NCI-H526 treated with DMSO at 0.1 percent for 48 hours (cell line): Measurements from ENCODE around the gene SNX11.

ENCODE experiments used
- DNase-seq: peaks from one replicate; lab custom pipeline; 2025; lab: John Stamatoyannopoulos, UW

The SNX11 gene

DNA sequence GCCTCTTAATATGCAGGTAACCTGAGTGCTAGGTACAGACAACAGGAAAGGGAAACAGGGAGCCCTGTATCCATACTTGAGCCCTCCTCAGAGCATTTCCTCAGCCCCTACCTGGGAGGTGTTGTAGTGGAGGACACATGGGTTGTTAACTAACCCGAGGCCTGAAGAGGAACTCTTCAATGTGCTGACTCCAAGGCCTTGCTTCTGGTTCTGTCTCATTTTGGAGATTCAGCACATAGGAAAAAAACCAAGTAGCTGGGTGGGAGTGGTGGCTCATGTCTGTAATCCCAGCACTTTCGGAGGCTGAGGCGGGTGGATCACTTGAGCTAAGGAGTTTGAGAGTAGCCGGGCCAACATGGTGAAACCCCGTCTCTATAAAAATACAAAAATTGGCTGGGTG is 24.8 kb downstream of the SNX11 start:
- no peak for DNase-seq

DNA sequence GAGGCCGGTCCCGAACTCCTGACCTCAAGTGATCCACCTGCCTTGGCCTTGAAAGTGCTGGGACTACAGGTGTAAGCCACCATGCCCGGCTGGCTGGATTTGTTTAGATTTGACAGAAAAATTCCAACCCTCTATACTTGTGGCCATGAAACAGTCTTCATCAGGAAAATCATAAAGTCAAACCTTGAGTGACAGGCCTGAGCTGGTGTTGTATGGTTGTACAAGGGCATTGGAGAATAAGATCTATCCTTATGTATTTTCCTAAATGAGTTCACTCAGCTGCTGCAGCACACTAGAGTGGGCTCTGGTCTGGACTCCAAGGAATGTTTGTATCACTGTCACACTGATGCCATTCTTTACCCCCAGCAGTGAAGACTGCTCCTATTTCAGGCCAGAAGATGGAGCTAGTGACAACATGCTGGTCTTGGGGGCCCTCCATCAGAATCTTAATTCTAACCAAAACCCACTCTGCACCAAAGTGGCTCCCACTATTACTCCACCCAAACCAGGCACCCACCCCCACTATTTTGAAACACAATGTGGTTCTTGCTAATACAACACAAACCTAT is 27.4 kb downstream of the SNX11 start:
- DNase-seq: no peak

DNA sequence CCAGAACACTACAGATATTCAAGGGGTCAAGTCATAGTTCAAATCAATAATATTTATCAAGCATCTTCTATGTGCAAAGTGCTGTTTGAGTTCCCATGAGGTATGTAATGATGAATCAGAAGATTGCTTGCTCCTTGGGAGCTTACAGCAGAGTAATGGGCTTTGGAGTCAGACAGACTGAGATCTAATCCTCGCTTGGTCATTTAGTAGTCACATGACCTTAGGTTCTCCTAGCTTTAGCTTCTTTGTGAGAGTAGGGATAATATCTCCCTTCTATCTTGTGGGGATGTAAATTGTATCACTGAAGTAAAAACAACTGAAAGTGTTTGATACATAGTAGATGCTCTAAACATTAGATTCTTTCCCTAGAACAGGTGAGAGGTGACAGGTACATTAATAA is 30.1 kb downstream of the SNX11 start:
- no peak for DNase-seq

DNA sequence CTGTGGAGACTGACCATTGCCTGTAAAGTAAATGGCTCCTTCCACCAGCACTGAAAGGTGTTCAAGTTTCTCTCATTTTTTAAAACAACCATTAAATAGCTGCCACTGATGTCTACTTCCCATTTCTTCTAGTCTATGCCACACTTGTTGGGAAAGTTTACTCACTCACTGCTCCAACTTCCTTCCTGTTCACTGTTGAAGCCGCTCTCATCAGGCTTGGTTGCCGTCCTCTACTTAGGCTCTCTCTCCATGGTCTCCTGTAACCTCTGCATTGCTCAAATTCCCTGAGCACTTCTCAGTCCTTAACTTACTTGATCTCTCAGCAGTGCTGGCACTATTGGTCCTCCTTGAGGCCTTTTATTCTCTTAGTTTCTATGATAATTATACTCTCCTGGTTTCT is 32.4 kb downstream of the SNX11 start:
- DNase-seq: no peak

DNA sequence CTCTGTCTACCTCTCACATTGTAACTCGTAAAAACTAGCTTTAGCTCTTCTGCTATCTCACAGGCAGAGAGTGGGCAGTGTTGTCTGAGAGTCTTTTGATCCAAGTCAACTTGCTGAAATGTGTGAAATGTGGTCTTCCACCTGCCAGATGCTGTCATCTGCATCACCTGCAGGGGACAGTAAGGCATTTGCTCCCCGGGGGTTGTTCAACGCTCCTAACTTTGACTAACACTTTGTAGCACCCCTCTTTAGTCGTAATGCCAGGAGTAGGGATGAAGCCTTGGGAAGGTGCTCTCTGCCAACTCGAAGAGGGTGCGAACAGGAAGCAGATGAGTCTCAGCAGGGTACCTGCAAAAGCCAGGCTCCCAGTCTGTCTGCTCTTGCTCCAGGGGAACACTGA is 36.1 kb downstream of the SNX11 start:
- no peak for DNase-seq

DNA sequence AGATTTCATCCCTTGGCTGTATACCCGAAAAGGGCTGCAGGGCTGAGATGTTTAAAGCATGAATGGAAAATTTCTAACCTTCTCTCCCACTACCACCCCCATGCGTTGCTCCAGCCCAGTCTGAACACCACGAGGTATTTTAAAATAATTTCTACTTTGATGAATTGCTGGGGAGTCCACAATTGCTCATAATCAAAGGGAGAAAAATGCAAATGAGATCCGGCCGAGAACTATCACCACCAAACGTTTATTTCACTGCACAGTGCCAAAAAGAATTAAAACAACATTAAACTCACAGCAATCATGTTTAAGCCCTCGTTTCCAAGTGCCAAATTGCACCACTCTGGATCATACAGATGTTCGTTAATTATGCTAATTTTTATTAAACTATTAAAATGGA is 36.7 kb downstream of the SNX11 start:
- no peak for DNase-seq

DNA sequence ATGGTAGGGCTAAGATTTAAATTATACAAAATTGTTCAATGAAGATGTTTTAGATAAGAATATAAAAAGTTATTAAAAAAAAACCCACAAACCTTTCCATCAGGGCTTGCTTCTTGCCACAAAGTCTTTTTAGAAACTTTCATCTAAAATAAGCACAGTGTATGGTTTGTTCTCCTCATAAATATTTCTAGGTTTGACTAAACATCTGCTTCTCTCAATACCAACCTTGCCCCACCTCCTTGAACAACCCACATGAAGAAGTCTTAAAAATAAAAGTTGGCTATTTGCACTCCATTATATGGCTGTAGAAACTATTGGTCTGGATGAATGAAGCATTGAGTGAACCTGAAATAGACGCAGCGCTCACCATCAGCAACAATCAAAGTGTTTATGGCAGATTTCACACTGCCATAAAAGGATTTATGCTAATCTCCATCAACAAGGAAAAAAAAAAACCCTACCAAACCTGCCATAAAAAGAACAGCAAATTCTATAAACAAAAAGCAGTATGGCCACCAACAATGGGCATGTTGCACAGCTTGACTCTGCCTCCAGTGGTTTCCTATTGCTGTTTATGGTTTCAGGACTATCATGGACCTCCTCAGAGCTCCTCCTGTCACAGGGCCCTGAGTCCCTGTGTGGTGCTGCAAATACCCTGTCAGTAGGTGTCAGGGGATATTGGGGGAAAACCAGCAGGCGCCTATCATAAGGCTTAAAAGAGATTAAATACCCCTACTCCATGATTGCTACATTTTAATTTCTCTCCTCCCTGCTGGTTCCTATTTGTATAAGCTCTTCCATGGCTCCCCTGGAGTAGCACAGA is 37.6 kb downstream of the SNX11 start:
- DNase-seq: no peak

DNA sequence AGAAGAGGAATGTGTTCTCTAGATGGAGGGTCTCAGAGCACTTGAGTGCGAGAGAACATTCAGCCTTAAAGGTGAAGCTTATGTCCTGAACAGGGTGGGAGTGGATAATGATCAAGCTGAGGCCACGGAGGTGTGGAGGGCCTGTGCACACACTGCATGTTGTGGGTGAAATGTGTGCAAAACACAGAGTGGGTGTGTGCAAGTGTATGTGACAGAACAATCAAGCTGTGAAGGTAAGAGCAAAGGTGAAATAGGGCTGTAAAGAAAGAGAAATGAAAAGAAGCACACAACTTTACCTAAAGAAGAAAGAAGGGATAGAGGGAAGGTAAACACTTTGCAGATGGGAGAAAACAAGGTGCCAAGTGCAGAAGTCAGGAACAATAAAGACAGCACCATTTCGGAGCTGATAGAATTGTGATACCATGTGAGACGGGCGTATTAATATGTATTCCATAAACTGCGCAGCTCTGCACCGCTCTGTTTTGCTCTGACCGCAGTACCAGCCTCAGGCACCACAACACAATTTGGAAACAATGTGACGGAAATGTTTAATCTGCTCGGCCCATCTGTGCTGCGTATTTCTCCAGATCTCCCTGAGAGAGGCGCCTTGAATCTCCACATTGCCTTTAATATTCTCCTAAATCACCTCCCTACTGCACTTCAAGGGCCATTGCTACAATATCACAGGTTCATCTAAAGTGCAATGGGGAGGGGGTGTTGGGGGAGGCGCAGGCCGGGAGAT is 40.6 kb downstream of the SNX11 start:
- no peak for DNase-seq

DNA sequence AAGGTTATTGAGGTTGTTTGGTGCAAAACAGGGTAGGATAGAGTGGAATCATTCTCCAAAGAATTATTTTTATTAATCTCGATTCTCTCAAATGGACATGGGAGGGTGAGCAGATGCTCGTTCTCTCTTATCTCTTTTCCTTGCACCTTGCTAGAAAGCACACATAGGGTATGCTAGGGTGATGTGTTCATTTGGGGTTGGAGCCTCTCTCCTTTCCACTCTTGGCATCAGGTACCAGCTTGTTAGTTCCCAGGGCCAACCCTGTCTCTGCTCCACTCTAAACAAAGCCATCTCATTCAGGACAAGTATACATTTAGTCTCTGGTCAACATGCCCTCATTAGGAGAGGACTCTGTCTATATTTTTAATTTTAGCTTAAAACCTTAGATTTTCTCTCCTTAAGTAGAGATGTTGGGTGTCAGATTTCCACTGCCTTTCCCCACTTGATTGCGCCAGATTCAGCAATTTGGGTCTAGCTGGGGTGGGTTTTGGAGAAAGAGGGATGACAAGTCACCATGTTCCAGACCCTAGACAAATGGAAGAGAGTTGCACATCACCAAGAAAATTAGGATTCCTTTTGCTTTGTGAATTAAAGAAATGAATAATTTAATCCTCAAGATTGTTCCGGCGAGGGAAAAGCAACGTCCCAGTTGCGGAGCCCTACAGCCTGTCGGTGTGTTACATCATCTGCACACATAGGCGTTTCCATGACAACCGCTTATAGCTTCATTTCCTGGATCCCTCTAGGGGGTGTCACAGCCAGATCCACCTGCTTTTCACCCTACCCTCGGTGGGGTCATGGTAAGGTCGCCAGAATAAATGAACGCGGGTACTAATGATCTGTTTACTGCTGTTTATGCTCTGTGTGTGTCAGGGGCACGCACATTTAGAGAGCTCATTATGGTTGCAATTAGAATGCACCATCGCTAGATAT is 41.6 kb downstream of the SNX11 start:
- no peak for DNase-seq

DNA sequence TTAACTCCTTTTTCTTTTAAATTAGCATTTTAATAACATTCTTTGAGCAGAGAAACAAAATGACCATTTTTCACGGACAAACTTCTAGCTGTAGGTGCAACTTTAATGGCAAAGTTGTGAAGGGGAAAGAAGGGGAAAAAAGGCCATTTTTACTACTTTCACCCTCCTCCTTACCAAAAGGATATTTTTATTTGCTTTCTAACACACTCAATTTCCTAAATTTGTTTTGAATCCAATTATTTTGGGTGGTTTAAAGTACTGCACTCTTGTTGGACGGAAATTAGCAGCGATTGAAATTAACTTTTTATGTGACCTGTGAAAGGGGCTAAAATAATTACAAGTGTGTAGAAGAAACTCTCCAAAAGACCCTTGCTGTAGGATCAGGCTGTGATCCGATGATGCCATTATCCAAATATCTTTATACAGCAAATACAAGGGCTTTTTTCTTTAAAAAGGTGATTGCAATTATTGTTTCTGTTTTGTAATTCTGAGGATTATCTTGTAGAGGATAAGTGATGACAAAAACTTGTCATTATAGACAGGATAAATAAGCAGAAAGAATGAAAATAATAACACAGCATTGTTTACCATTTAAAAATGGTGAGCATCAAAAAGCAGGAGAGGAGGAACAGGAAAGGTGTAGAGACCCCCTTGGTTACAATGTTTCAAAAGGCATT is 42.4 kb downstream of the SNX11 start:
- no peak for DNase-seq

DNA sequence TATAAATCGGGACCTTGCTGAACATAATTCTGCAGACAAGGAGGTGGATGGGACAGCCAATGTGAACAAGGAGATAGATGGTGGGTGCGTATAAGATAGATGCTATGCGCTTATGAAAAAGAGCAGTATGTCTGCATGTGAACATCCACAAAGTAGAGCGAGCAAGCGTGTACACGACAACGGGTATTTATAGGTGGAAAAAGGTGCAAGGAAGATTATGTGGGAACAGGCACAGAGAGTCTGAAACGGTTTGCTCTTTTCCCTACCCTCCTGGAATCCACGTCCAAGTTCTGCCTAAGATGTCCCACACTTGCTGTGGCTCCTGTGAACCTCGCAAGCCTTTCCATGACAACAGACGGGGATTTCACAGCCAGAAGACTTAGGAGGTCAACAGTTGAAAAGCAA is 43.0 kb downstream of the SNX11 start:
- no peak for DNase-seq

DNA sequence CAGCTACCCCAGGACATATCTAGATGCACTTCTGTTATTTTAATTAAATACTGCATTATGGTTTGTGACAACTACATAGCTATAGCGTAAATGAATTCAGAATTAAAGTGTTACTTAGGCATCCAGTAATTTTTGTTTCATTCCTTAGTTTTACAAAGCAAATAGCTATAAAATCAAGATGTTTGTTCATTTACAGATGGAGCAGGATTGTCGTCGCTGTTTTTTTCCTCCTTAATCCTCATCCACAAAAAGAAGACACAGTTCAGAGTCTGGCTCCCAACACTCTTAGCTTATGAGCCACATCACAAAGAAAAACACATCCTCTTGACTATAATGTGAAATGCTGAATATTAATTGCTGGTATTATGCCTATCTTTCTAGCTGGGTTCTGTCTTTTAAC is 43.7 kb downstream of the SNX11 start:
- no peak for DNase-seq

DNA sequence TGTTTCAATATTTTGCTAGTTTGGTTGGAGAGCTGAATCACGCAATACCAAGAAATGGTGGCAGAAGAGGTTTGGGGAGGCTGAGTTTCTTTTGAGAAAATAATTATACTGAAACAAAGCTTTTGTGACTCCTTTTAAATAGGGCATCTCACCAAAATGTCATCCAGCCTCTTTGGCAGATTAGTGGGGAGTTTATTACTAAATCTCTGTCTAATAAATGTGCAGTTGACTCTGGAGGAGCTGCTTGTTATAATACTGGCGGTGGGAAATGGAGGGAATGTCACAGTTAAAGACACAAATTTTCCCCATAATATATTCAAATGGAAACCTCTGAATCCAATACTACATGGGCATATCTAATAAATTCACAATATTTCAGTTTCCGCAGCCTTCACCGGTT is 44.7 kb downstream of the SNX11 start:
- no peak for DNase-seq

DNA sequence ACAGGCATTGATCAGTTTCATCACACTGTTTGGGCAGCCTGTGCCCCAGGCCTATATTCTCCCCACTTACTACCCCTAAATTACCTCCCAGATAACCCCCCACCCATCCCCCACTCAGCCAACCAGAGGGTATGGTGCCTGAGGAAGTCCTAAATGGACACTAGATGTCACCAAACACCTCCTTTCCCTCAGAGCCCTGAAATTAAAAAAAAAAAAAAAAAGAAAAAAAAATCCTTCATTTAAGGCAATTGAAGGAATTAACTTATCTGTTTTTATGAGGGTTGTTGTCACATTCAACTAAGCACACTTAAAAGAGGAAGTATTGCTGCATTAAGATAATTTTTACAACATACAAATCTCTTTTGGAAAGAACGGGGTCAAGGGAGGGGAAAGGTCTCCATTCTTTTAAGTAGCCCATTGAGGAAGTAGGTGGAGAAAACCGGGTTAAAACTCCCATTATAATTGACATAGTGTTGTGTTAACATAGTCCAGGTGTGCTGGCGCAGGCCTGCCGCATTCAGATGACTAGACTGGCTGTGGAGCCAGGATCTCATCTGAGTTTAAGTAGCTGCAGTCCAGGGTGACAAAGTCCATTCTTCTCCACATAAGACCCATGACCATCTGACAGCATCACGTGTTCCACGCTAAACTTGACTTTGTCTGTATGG is 46.3 kb downstream of the SNX11 start:
- peak; percentile 57 for DNase-seq

DNA sequence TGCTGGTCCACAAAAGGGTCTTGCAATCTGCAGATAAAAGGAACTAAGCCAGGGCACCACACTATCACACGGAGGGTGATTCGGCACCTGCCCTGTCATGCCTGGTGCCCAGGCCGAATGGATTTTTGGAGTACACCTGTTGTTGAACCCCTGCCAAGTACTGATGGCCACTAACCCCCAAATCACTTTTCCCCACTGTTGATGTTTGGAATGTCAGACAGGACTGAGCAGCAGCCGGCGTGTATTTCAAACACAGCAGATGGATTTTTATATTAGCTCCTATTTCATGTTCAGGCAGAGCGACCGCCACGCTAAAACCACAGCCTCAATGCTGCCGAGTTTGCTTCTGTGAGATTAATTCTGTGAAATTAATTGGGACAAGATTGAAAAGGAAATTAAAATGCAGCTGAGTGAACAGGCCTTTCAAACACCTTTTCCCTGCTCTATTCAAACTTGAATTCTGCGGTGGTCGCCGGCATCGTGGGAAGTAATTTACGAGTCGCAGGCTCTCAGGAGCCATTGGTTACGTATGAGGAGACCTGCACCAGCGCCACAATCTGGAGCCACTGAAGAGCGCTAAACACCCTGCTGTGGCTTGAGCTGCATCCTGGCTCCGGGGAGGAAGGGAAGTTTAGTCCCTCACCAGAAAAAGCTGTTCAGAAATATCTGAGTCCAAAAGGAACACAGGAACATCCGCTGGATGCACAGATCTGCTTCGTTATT is 48.5 kb downstream of the SNX11 start:
- DNase-seq: no peak

DNA sequence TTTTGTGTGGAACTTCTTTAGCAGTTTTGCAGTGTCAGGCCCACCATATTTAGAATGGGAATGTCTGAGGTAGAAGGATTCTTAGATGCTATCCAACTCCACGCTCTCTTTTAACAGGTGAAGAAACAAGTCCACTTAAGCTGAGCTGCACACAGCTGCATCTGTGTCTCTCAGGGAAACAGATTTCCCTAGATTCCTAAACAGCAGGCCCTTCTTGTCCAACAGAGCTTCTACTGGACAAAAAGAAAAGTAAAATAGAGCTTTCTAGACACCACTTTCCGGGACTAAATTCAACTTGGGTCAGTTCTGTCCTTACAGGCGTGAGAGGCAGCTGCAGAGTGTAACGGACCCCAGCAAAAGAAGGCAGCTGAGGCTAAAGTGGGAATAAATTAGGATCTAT is 51.7 kb downstream of the SNX11 start:
- peak; percentile 29 for DNase-seq

DNA sequence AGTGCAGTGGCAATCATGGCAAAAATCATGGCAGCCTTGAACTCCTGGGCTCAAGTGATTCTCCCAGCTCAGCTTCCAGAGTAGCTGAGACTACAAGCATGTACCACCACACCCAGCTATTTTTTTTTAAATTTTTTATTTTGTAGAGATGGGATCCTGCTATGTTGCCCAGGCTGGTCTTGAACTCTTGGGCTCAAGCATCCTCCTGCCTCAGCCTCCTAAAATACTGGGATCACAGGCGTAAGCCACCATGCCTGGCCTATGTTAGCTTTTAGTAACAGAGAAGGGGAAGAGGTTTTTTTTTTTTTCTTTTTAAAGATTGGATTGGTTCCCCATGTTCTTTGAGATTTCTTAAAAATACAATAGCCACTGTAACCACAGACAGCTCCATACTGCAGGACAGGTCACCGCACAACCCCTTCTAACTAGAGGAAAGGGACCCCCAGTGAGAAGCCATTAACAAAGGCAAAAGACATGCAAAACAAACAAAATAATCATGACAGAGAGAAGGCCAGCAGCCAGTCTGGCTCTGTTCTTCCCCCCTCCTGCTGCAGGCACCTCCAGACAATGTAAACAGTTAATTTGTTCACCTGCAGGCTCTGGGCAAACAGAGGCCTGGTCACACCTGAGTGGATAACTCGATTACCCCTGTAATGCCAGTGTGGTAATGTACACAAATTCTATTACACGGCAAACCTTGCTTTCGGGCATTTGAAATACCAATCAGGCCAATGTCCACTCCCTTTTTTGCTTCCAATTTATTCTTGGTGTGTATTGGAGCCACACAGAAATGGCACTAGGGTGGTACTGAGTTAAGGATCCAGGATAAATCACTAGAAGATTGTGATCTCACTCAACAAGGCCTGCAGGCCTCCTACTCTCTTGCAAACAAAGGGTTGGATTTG is 52.9 kb downstream of the SNX11 start:
- DNase-seq: peak; percentile 98

DNA sequence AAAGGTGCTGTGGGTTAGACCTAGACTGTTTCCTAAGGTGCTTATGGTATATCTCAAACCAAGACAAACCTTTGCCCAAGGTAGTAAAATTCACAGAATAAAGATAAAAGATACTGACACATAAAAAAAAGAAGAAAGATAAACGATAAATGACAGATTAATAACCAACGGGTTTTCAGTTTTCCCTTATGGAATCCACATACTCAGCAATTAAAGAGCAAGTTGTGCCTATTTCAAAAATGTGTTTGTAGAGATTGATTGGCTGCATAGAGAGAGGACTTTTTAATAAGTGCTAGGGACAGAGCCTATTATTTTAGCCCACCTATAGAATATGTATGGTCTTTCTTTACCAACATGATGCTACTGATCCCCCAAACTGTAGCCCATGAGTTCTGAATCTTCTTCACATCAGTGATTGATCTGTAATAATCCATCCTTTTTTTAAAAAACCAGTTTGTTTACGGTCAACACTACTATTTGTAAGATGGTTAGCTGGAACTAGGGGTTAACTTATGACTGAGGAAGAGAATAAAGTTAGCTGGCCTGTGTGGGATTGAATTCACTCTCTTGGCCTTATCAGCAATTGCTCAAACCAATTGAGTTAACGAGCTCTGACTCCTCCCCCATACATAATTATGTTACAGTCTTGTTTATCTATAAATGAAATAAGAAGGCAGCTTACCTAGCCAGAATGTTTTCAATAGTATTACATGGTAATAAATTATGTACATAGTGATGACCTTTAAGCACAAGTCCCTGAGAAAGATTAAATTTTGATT is 53.8 kb downstream of the SNX11 start:
- DNase-seq: no peak
